OCI-LY7 (cell line): Measurements from ENCODE around the gene SORCS3. TPM values are rescaled to one million over a fixed set of nuclear protein-coding genes. Genes with fewer than 3 reads are reported as not detected.

ENCODE experiments used
- BruUV-seq: library from RNA; stranded (reverse); fragments of 400-500 nt; replicated peaks from 2 replicates; lab custom pipeline; 2021; lab: Mats Ljungman, UMichigan
- CTCF ChIA-PET: fragments of 300-600 bp; sonication (Branson Sonifier 250); formaldehyde crosslinking; loops from one replicate; lab custom pipeline; 2022; ENCODE audit warnings: antibody characterized with exemption; ENCODE audit not compliant: unreplicated experiment; lab: Charles Lee
- POLR2A ChIA-PET: fragments of 300-600 bp; sonication (Branson Sonifier 250); formaldehyde crosslinking; loops from one replicate; lab custom pipeline; 2022; ENCODE audit warnings: antibody characterized with exemption; lab: Charles Lee
- DNase-seq: peaks from one replicate; pipeline ENCODE4 v3.0.0-alpha.2; 2015; ENCODE audit warnings: low spot score
- H2AFZ ChIP-seq: fragments of 200-600 bp; sonication (generic), shearing (Covaris generic); 2 replicates; pipeline ENCODE4 v1.6.1; 2014; ENCODE audit warnings: mild to moderate bottlenecking, antibody characterized with exemption, low read length, moderate library complexity
- H3K27ac ChIP-seq: fragments of 200-600 bp; sonication (generic); 2 replicates; pipeline ENCODE4 v1.5.1; 2014; ENCODE audit warnings: mixed run types, low read depth, mild to moderate bottlenecking, moderate library complexity, low read length, inconsistent platforms; ENCODE audit not compliant: poor library complexity, severe bottlenecking
- H3K36me3 ChIP-seq: fragments of 200-600 bp; sonication (generic); 2 replicates; pipeline ENCODE4 v1.6.1; 2014; ENCODE audit warnings: mild to moderate bottlenecking, antibody characterized with exemption, low read length, moderate library complexity, mixed read lengths; ENCODE audit not compliant: insufficient read depth
- H3K4me1 ChIP-seq: fragments of 200-600 bp; sonication (generic); 2 replicates; pipeline ENCODE4 v1.5.1; 2014; ENCODE audit warnings: mild to moderate bottlenecking, low read length; ENCODE audit not compliant: insufficient read depth, poor library complexity, severe bottlenecking
- H3K4me2 ChIP-seq: fragments of 200-600 bp; sonication (generic); 2 replicates; pipeline ENCODE4 v1.6.1; 2014; ENCODE audit warnings: mild to moderate bottlenecking, low read length
- H3K4me3 ChIP-seq: fragments of 200-600 bp; sonication (generic); 2 replicates; pipeline ENCODE4 v1.5.1; 2014; ENCODE audit warnings: mild to moderate bottlenecking, low read depth, low read length; ENCODE audit not compliant: poor library complexity, severe bottlenecking
- H3K79me2 ChIP-seq: fragments of 200-600 bp; sonication (generic); 2 replicates; pipeline ENCODE4 v1.6.1; 2016; ENCODE audit warnings: low read depth, mild to moderate bottlenecking, low read length, moderate library complexity, mixed read lengths; ENCODE audit not compliant: insufficient read depth
- H3K9me2 ChIP-seq: fragments of 200-600 bp; sonication (generic); 2 replicates; pipeline ENCODE4 v1.6.1; 2016; ENCODE audit warnings: mild to moderate bottlenecking, low read length, mixed read lengths; ENCODE audit not compliant: insufficient read depth
- H3K9me3 ChIP-seq: fragments of 200-600 bp; sonication (generic); 2 replicates; pipeline ENCODE4 v1.6.1; 2014; ENCODE audit warnings: mild to moderate bottlenecking, mixed run types, low read length, mixed read lengths
- H4K20me1 ChIP-seq: fragments of 200-600 bp; sonication (generic); 2 replicates; pipeline ENCODE4 v1.6.1; 2014; ENCODE audit warnings: mild to moderate bottlenecking, antibody characterized with exemption, low read length, moderate library complexity, mixed read lengths; ENCODE audit not compliant: insufficient read depth
- CTCF ChIP-seq: fragments of 200-600 bp; sonication (generic); conservative IDR thresholded peaks from 2 replicates; pipeline ENCODE4 v1.5.1; 2014; ENCODE audit warnings: mild to moderate bottlenecking, antibody characterized with exemption, low read length, moderate library complexity, mixed read lengths
- EZH2phosphoT487 ChIP-seq: fragments of 200-600 bp; sonication (generic); IDR thresholded peaks from 2 replicates; pipeline ENCODE4 v1.6.1; 2018; ENCODE audit warnings: low read depth, borderline replicate concordance, mild to moderate bottlenecking, mixed run types, antibody characterized with exemption, low read length, moderate library complexity, mixed read lengths
- intact Hi-C: fragments of 100-400 bp; cut with micrococcal nuclease; formaldehyde crosslinking; loops from one replicate; pipeline ENCODE4 v1.10.0; 2022; ENCODE audit not compliant: unreplicated experiment
- total RNA-seq, 2 experiments: library from RNA; depleted of rRNA in 1 of 2; stranded (reverse); fragments of >200 nt in 1 of 2; shearing (Covaris generic) in 1 of 2; gene quantifications; 2 replicates each; pipeline ENCODE4 v1.2.3, GENCODE V29; 2014 to 2022

The SORCS3 gene
- total RNA-seq, 2 experiments from 2014 or later = not detected

- Histone ChIP-seq H2AFZ (no peak overlapping the region), H3K79me2 (no peaks in the 10 kb centered on the region), H3K4me2 (no peak overlapping the region), H3K36me3 (no peaks in the 10 kb centered on the region), H3K27ac (no peak overlapping the region), H3K4me3 (no peak overlapping the region), H3K9me2 (no peaks in the 10 kb centered on the region), H3K9me3 (no peaks in the 10 kb centered on the region), H3K4me1 (no peaks in the 10 kb centered on the region), H4K20me1 (no peaks in the 10 kb centered on the region)
- TF ChIP-seq CTCF (no peak), EZH2phosphoT487 (no peak)
- no peak for DNase-seq
- ChIA-PET POLR2A (interaction anchor here (0.6 to 1.1 kb wide), 2 partner anchors 48 to 1990 kb away, joined by 3 read pairs; no protein-coding TSS in a partner anchor), CTCF (no interaction called here)
- BruUV-seq = no TSS peak
- intact Hi-C loops = no loop called here
Measured at GRCh38 chr10:105188737-105189462, 547.8 kb downstream of the SORCS3 start.

GRCh38 chr10:105189463-105189800, 548.3 kb downstream of the SORCS3 start:
- Histone ChIP-seq H3K79me2 (no peaks in the 10 kb centered on the region), H3K9me2 (no peaks in the 10 kb centered on the region), H3K4me2 (no peak overlapping the region), H4K20me1 (no peaks in the 10 kb centered on the region), H3K9me3 (no peaks in the 10 kb centered on the region), H2AFZ (no peak overlapping the region), H3K4me1 (no peaks in the 10 kb centered on the region), H3K4me3 (no peak overlapping the region), H3K36me3 (no peaks in the 10 kb centered on the region), H3K27ac (no peak overlapping the region)
- CTCF ChIA-PET = no interaction called here
- no peak for DNase-seq
- TF ChIP-seq CTCF (no peak), EZH2phosphoT487 (no peak)
- BruUV-seq = no TSS peak
- POLR2A ChIA-PET = interaction anchor here (0.6 to 1.1 kb wide), 2 partner anchors 49 to 1989 kb away, joined by 3 read pairs; no protein-coding TSS in a partner anchor
- intact Hi-C loops = no loop called here

- DNase-seq = no peak
- POLR2A ChIA-PET = no interaction called here
- BruUV-seq = no TSS peak
- Histone ChIP-seq H2AFZ (no peak overlapping the region), H3K27ac (no peak overlapping the region), H3K4me2 (no peak overlapping the region), H3K4me3 (no peak overlapping the region), H3K79me2 (no peaks in the 10 kb centered on the region), H3K9me3 (no peaks in the 10 kb centered on the region), H3K4me1 (no peaks in the 10 kb centered on the region), H3K9me2 (no peaks in the 10 kb centered on the region), H3K36me3 (no peaks in the 10 kb centered on the region), H4K20me1 (no peaks in the 10 kb centered on the region)
- no peak for TF ChIP-seq EZH2phosphoT487
- no peak for TF ChIP-seq CTCF
- CTCF ChIA-PET = no interaction called here
- intact Hi-C loops = no loop called here
Measured at GRCh38 chr10:105192146-105192545, 551.1 kb downstream of the SORCS3 start.
